ENCODE results near the gene SORCS2.

DNA sequence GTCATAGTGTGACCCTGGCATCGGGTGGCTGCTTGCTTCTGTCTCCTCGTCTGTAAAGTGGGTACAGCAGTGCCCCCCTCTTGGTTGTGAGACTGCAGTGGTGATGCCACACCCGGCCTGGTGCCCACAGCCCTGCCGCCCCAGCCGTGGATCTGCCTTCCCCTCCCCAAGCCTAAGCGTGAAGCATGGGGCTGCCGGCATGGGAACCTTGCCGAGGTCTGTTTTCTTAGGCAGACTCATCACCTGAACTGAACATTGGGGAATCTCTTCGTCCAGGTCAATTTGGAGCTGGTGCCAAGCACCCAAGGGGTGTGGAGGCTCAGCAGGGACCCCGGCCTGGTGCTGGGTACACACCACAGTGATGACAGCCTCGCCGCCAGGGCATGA lies 134.0 kb downstream of the SORCS2 start:
- TF ChIP-seq EZH2phosphoT487 (IDR thresholded peaks at IDR 0.05; ENCODE audit: insufficient read depth, low read depth) (no peak), EZH2 (IDR thresholded peaks at IDR 0.05; ENCODE audit: insufficient read depth, poor library complexity, severe bottlenecking) (no peak)

Data from GM23248 (cell line).